ENCODE data around the gene KLHL21. TPM values are rescaled to one million over a fixed set of nuclear protein-coding genes. Genes with fewer than 3 reads are reported as not detected.

Gene KLHL21
- total and polyA plus RNA-seq, 9 of the 15 experiments (the other 6 are each of a cell fraction or from before 2014, with no cell fraction given) = 2.1 to 42.1 (median 17.5) TPM

- TF ChIP-seq AFF1 (IDR thresholded peaks at IDR 0.05; ENCODE audit: low read depth in 1 of 2, partially characterized antibody in 2 of 2) (no peak), GTF2E2 (tag; IDR thresholded peaks at IDR 0.05) (no peak), EP400 (IDR thresholded peaks at IDR 0.05) (peak; percentile 55; the same call in 1 of the 2 replicates), FOXK2 (conservative IDR thresholded peaks at IDR 0.05 in 1 of 2, IDR thresholded peaks at IDR 0.05 in 1 of 2; ENCODE audit: low read depth in 2 of 2) (no peak), MCM2 (IDR thresholded peaks at IDR 0.05; ENCODE audit: low read depth) (no peak), MLX (CRISPR knock-in tag; conservative IDR thresholded peaks at IDR 0.05) (no peak), NCOA4 (IDR thresholded peaks at IDR 0.05; ENCODE audit: partially characterized antibody) (no peak), SFPQ (IDR thresholded peaks at IDR 0.05; ENCODE audit: low read depth, low read length) (no peak), MCM5 (IDR thresholded peaks at IDR 0.05; ENCODE audit: low read depth) (no peak), MCM7 (IDR thresholded peaks at IDR 0.05) (no peak), SLC30A9 (CRISPR knock-in tag; IDR thresholded peaks at IDR 0.05) (no peak), ZNF592 (IDR thresholded peaks at IDR 0.05) (no peak; the same call in 1 of the 2 replicates), THRA (IDR thresholded peaks at IDR 0.05) (no peak), ZNF217 (CRISPR knock-in tag; IDR thresholded peaks at IDR 0.05) (no peak)
These were observed 22.3 kb upstream of the KLHL21 start, which contains the start of gene THAP3 (continued) for GRCh38 chr1:6624710-6625583.
